Measurements from ENCODE around the gene METTL2A. TPM values are rescaled to one million over a fixed set of nuclear protein-coding genes. Genes with fewer than 3 reads are reported as not detected.
A peak's percentile ranks its signal among the peaks of the same experiment; 100 is the strongest.
"Not testable (repeated sequence)": the region's sequence is repeated elsewhere in the genome, so short reads cannot be mapped to it uniquely, and the experiment has no call there.

METTL2A gene
- 10 to 100 TPM; 12.2 to 14.3 (median 13.5) TPM for total RNA-seq

DNA sequence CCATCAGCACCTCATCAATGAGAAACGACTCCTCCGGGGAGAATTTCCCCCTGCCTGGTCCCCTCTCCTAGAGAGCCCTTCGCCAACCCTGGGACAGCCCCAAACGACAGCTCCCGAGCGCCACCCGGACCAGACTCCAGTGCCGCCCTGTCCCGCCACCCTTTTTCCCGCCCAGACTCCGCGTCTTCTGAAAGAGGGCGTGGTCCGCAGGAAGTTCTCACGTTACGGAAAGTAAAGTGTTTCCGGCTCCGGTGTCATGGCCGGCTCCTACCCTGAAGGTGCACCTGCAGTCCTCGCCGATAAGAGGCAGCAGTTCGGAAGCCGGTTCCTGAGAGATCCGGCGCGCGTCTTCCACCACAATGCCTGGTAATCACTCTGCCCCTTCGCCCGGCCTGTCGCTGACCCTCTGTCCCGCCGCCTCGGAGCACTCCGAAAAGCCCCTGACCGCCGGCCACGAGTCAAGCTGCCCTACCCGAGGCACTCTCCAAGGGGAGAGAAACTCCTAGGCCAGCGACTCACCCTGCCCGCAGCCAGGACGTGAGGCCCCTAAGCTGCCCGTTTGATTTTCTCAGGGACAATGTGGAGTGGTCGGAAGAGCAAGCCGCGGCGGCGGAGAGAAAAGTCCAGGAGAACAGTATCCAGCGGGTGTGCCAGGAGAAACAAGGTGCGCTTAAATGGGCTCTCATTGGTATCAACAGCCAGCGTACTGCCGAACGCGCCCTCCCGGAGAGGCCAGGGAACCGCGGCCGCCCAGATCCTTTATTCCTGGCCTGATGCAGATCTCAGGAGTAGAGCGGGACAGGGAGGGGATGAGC lies at the start of gene METTL2A:
Gene METTL2A (plus strand): TSS at position 251 of the 815 bp plus-strand sequence. CDS start 6 bp downstream, at position 257.
- Histone ChIP-seq H3K27ac (replicated peaks in 1 of 4) (peak within 1 kb of the TSS; percentile 70 to 84 (median 76)), H3K4me3 (peak within 1 kb of the TSS; percentile 70 to 87 (median 77)), H3K36me3 (peaks cover 0 to 22% (median 11%) of the 10 kb centered on the region in 4 donors), H3K4me1 (peaks cover 0 to 31% (median 18%) of the 10 kb centered on the region in 4 donors)
- H3K9me3 ChIP-seq; H3K27me3 ChIP-seq; intact Hi-C loops (cut with DNase I): not testable (repeated sequence)
- 1% methylated on average over 18 of the region's 58 CpGs for WGBS
- TF ChIP-seq POLR2AphosphoS5 (IDR thresholded peaks at IDR 0.05) (peak; percentile 80 to 81), CTCF (IDR thresholded peaks at IDR 0.05) (peak in 1 of 3 experiments; percentile 49)
- peak; percentile 94 for DNase-seq (ENCODE audit: extremely low spot score)

- intact Hi-C loops (cut with DNase I): no loop called here
- no peaks in the 10 kb centered on the region for H3K36me3 ChIP-seq
Observed at GRCh38 chr17:62380253-62380652, 43.4 kb upstream of the METTL2A start, which contains the start of gene EFCAB3. EFCAB3 (plus strand) TSS chr17:62380553; CDS start chr17:62382980, 2,427 bp downstream.

GRCh38 chr17:62381561-62381960 lies 42.1 kb upstream of the METTL2A start:
- Histone ChIP-seq H3K4me1 (no peaks in the 10 kb centered on the region), H3K36me3 (no peaks in the 10 kb centered on the region), H3K27me3 (peaks cover 0 to 12% (median 0%) of the 10 kb centered on the region in 4 donors), H3K9me3 (no peaks in the 10 kb centered on the region), H3K4me3 (no peak overlapping the region), H3K27ac (replicated peaks in 1 of 4) (no peak overlapping the region)
- WGBS: 88% methylated on average over 18 of the region's 18 CpGs
- intact Hi-C loops (cut with DNase I): no loop called here
- no peak for DNase-seq (ENCODE audit: extremely low spot score)
- TF ChIP-seq EP300 (IDR thresholded peaks at IDR 0.05): no peak
- no peak for TF ChIP-seq POLR2A (IDR thresholded peaks at IDR 0.05; ENCODE audit: low read depth)
- TF ChIP-seq CTCF (IDR thresholded peaks at IDR 0.05): no peak
- TF ChIP-seq POLR2AphosphoS5 (IDR thresholded peaks at IDR 0.05): no peak

More at GRCh38 chr17:62380253-62380652, 43.4 kb upstream of the METTL2A start, which contains the start of gene EFCAB3:
- TF ChIP-seq POLR2AphosphoS5 (IDR thresholded peaks at IDR 0.05) (no peak), POLR2A (IDR thresholded peaks at IDR 0.05; ENCODE audit: low read depth) (no peak), EP300 (IDR thresholded peaks at IDR 0.05) (no peak), CTCF (IDR thresholded peaks at IDR 0.05) (no peak)
- H3K27me3 ChIP-seq: peaks cover 0 to 12% (median 0%) of the 10 kb centered on the region in 4 donors
- 84% methylated on average over 3 of the region's 3 CpGs for WGBS
- H3K9me3 ChIP-seq: no peaks in the 10 kb centered on the region
- no peaks in the 10 kb centered on the region for H3K4me1 ChIP-seq
- DNase-seq (ENCODE audit: extremely low spot score): no peak
- no peak within 1 kb of the TSS for H3K4me3 ChIP-seq
- H3K27ac ChIP-seq (replicated peaks in 1 of 4): no peak within 1 kb of the TSS

- no peaks in the 10 kb centered on the region for H3K36me3 ChIP-seq
- no peak overlapping the region for H3K4me3 ChIP-seq
- H3K9me3 ChIP-seq: no peaks in the 10 kb centered on the region
- no peak for TF ChIP-seq POLR2A (IDR thresholded peaks at IDR 0.05; ENCODE audit: low read depth)
- no peak for TF ChIP-seq CTCF (IDR thresholded peaks at IDR 0.05)
- no peak for TF ChIP-seq POLR2AphosphoS5 (IDR thresholded peaks at IDR 0.05)
- no peak for TF ChIP-seq EP300 (IDR thresholded peaks at IDR 0.05)
- no peak overlapping the region for H3K27ac ChIP-seq (replicated peaks in 1 of 4)
- intact Hi-C loops (cut with DNase I): no loop called here
- no peaks in the 10 kb centered on the region for H3K4me1 ChIP-seq
- DNase-seq (ENCODE audit: extremely low spot score): no peak
- 56% methylated on average over 1 of the region's 1 CpG for WGBS
- H3K27me3 ChIP-seq: peaks cover 0 to 14% (median 0%) of the 10 kb centered on the region in 4 donors
Observed at GRCh38 chr17:62388856-62389255, 34.8 kb upstream of the METTL2A start.

Measured in esophagus muscularis mucosa (tissue), 4 donors.